OCI-LY1 (cell line): ENCODE measurements around the gene CFAP74.

ENCODE experiments used
- H2AFZ ChIP-seq: fragments of 200-600 bp; sonication (generic), shearing (Covaris generic); 2 replicates; pipeline ENCODE4 v1.6.0; 2014; ENCODE audit warnings: antibody characterized with exemption, mild to moderate bottlenecking, low read length
- H3F3A ChIP-seq: fragments of 200-600 bp; sonication (generic), shearing (Covaris generic); 2 replicates; pipeline ENCODE4 v1.6.0; 2014; ENCODE audit warnings: mild to moderate bottlenecking, antibody characterized with exemption, low read length, moderate library complexity; ENCODE audit not compliant: insufficient read depth
- H3K27ac ChIP-seq: fragments of 200-600 bp; sonication (generic); 2 replicates; pipeline ENCODE4 v1.5.1; 2014; ENCODE audit warnings: low read length, mixed run types, mild to moderate bottlenecking, low read depth; ENCODE audit not compliant: poor library complexity, severe bottlenecking
- H3K27me3 ChIP-seq: fragments of 200-600 bp; sonication (generic); 2 replicates; pipeline ENCODE4 v1.6.0; 2014; ENCODE audit warnings: antibody characterized with exemption, mild to moderate bottlenecking, low read length, moderate library complexity; ENCODE audit not compliant: insufficient read depth
- H3K36me3 ChIP-seq: fragments of 200-600 bp; sonication (generic); 2 replicates; pipeline ENCODE4 v1.6.1; 2014; ENCODE audit warnings: mild to moderate bottlenecking, antibody characterized with exemption, low read length, moderate library complexity, mixed read lengths; ENCODE audit not compliant: insufficient read depth
- H3K4me1 ChIP-seq: fragments of 200-600 bp; sonication (generic); 2 replicates; pipeline ENCODE4 v1.5.1; 2014; ENCODE audit warnings: mild to moderate bottlenecking, low read length, moderate library complexity; ENCODE audit not compliant: insufficient read depth, severe bottlenecking
- H3K4me2 ChIP-seq: fragments of 200-600 bp; sonication (generic), shearing (Covaris generic); 2 replicates; pipeline ENCODE4 v1.6.1; 2014; ENCODE audit warnings: low read length
- H3K4me3 ChIP-seq: fragments of 200-600 bp; sonication (generic); 2 replicates; pipeline ENCODE4 v1.5.1; 2014; ENCODE audit warnings: low read length, low read depth, mild to moderate bottlenecking, mixed read lengths; ENCODE audit not compliant: poor library complexity, severe bottlenecking
- H3K79me2 ChIP-seq: fragments of 200-600 bp; shearing (Covaris generic); 2 replicates; pipeline ENCODE4 v1.6.1; 2016; ENCODE audit warnings: mixed run types, low read length, mixed read lengths; ENCODE audit not compliant: insufficient read depth
- H3K9ac ChIP-seq: fragments of 200-600 bp; sonication (generic), shearing (Covaris generic); 2 replicates; pipeline ENCODE4 v1.6.1; 2014; ENCODE audit warnings: mild to moderate bottlenecking, low read length, mixed read lengths
- H3K9me2 ChIP-seq: fragments of 200-600 bp; sonication (generic), shearing (Covaris generic); 2 replicates; pipeline ENCODE4 v1.6.1; 2014; ENCODE audit warnings: low read depth, mild to moderate bottlenecking, low read length, mixed read lengths
- H3K9me3 ChIP-seq: fragments of 200-600 bp; shearing (Covaris generic); 2 replicates; pipeline ENCODE4 v1.6.1; 2014; ENCODE audit warnings: low read length, mixed read lengths
- H4K20me1 ChIP-seq: fragments of 200-600 bp; sonication (generic), shearing (Covaris generic); 2 replicates; pipeline ENCODE4 v1.6.0; 2016; ENCODE audit warnings: mild to moderate bottlenecking, low read length; ENCODE audit not compliant: insufficient read depth
- EZH2 ChIP-seq: fragments of 200-600 bp; sonication (generic), shearing (Covaris generic); IDR thresholded peaks from 2 replicates; pipeline ENCODE4 v1.8.0; 2017; ENCODE audit warnings: borderline replicate concordance, mixed run types, mild to moderate bottlenecking, antibody characterized with exemption, low read length, moderate library complexity, mixed read lengths
- TF ChIP-seq, protein P1 (sequence below): fragments of 200-600 bp; sonication (generic), shearing (Covaris generic); IDR thresholded peaks from 2 replicates; pipeline ENCODE4 v1.5.1; 2017; ENCODE audit warnings: mild to moderate bottlenecking, antibody characterized with exemption, low read length, moderate library complexity, mixed read lengths

CFAP74 gene

DNA sequence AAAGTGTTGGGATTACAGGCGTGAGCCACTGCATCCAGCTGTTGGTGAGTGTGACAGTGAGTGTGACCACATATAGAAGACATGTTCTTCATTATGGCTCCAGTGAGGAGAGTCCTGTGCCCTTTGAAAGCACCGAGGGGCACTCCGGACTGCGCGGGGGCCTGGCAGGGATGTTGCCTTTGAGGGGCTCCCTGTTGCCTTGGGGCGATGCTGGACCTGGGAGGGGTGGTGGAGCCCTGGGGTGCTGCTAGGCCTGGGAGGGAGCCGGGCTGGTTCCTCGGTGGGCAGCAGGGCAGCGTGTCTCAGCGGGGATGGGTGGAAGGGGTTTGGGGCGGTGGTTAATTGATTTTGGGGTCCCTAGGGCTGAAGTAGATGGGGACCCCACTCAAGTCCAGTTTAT, 25.5 kb downstream of the CFAP74 start:
- Histone ChIP-seq H3K79me2 (no peaks in the 10 kb centered on the region), H3K9me3 (no peaks in the 10 kb centered on the region), H3K4me2 (no peak overlapping the region), H3K27me3 (no peaks in the 10 kb centered on the region), H3K9me2 (no peaks in the 10 kb centered on the region), H4K20me1 (no peaks in the 10 kb centered on the region), H2AFZ (no peak overlapping the region), H3K4me1 (no peaks in the 10 kb centered on the region), H3K27ac (no peak overlapping the region), H3K4me3 (no peak overlapping the region), H3F3A (no peaks in the 10 kb centered on the region), H3K9ac (no peak overlapping the region), H3K36me3 (no peaks in the 10 kb centered on the region)
- TF ChIP-seq EZH2 = no peak
- TF ChIP-seq, protein P1, sequence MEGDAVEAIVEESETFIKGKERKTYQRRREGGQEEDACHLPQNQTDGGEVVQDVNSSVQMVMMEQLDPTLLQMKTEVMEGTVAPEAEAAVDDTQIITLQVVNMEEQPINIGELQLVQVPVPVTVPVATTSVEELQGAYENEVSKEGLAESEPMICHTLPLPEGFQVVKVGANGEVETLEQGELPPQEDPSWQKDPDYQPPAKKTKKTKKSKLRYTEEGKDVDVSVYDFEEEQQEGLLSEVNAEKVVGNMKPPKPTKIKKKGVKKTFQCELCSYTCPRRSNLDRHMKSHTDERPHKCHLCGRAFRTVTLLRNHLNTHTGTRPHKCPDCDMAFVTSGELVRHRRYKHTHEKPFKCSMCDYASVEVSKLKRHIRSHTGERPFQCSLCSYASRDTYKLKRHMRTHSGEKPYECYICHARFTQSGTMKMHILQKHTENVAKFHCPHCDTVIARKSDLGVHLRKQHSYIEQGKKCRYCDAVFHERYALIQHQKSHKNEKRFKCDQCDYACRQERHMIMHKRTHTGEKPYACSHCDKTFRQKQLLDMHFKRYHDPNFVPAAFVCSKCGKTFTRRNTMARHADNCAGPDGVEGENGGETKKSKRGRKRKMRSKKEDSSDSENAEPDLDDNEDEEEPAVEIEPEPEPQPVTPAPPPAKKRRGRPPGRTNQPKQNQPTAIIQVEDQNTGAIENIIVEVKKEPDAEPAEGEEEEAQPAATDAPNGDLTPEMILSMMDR = no peak

GRCh38 chr1:1976031-1976430, 27.6 kb downstream of the CFAP74 start:
- Histone ChIP-seq H3K9ac (no peak overlapping the region), H4K20me1 (no peaks in the 10 kb centered on the region), H3K9me3 (no peaks in the 10 kb centered on the region), H3K4me1 (no peaks in the 10 kb centered on the region), H3K9me2 (no peaks in the 10 kb centered on the region), H3F3A (no peaks in the 10 kb centered on the region), H3K4me3 (no peak overlapping the region), H3K4me2 (no peak overlapping the region), H3K27ac (no peak overlapping the region), H3K27me3 (no peaks in the 10 kb centered on the region), H2AFZ (no peak overlapping the region), H3K79me2 (no peaks in the 10 kb centered on the region), H3K36me3 (no peaks in the 10 kb centered on the region)
- no peak for TF ChIP-seq EZH2

DNA sequence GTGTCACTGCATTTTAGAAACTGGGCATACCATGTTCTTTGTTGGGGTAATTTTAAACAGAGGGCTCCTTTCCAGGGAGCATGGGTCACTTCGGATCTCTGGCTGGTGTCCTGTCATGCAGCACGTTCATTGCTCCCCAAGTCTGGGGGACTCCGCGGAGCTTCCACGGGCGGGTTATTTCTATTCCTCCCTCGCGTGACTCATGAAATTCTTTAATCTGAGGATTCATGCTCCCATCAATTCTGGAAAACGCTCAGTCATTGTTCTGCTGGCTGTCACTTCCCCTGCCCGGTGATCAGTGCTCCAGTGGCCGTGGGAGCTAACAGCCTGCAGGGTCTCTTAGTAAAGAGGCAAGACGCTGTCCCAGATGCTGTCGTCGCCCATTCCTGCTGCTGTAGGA, 28.1 kb downstream of the CFAP74 start:
- Histone ChIP-seq H3F3A (no peaks in the 10 kb centered on the region), H3K79me2 (no peaks in the 10 kb centered on the region), H2AFZ (no peak overlapping the region), H3K4me3 (no peak overlapping the region), H3K4me1 (no peaks in the 10 kb centered on the region), H3K36me3 (no peaks in the 10 kb centered on the region), H3K27me3 (no peaks in the 10 kb centered on the region), H3K9me2 (no peaks in the 10 kb centered on the region), H3K9me3 (no peaks in the 10 kb centered on the region), H3K27ac (no peak overlapping the region), H3K4me2 (no peak overlapping the region), H3K9ac (no peak overlapping the region), H4K20me1 (no peaks in the 10 kb centered on the region)
- TF ChIP-seq EZH2 = no peak
- TF ChIP-seq, protein P1 = no peak

GRCh38 chr1:1974834-1975233, 28.8 kb downstream of the CFAP74 start:
- H3K9ac ChIP-seq = no peak overlapping the region
- H3K27ac ChIP-seq = no peak overlapping the region
- no peaks in the 10 kb centered on the region for H4K20me1 ChIP-seq
- no peaks in the 10 kb centered on the region for H3K36me3 ChIP-seq
- no peak overlapping the region for H3K4me3 ChIP-seq
- H2AFZ ChIP-seq = no peak overlapping the region
- H3K9me2 ChIP-seq = no peaks in the 10 kb centered on the region
- H3K79me2 ChIP-seq = no peaks in the 10 kb centered on the region
- H3K4me2 ChIP-seq = no peak overlapping the region
- no peaks in the 10 kb centered on the region for H3F3A ChIP-seq
- no peak for TF ChIP-seq EZH2
- TF ChIP-seq, protein P1 = no peak
- no peaks in the 10 kb centered on the region for H3K27me3 ChIP-seq
- no peaks in the 10 kb centered on the region for H3K4me1 ChIP-seq
- no peaks in the 10 kb centered on the region for H3K9me3 ChIP-seq
